D721Med (cell line): ENCODE data around the gene ZDHHC16.

Source experiments
- DNase-seq: peaks from one replicate; pipeline ENCODE4 v3.0.0; 2011; ENCODE audit warnings: low spot score; ENCODE audit not compliant: insufficient read length
- FAIRE-seq: peaks from 2 replicates; lab custom pipeline; 2011; peaks lifted over from hg19 to GRCh38; lab: Jason Lieb, UNC
- CTCF ChIP-seq: IDR thresholded peaks from 2 replicates; pipeline ENCODE4 v1.5.1; 2012; ENCODE audit warnings: mild to moderate bottlenecking, control low read depth; ENCODE audit not compliant: insufficient read depth; ENCODE audit errors: missing control alignments

The ZDHHC16 gene

GRCh38 chr10:97435211-97435610, 10.8 kb upstream of the ZDHHC16 start:
- no peak for TF ChIP-seq CTCF
- FAIRE-seq: no peak

DNA sequence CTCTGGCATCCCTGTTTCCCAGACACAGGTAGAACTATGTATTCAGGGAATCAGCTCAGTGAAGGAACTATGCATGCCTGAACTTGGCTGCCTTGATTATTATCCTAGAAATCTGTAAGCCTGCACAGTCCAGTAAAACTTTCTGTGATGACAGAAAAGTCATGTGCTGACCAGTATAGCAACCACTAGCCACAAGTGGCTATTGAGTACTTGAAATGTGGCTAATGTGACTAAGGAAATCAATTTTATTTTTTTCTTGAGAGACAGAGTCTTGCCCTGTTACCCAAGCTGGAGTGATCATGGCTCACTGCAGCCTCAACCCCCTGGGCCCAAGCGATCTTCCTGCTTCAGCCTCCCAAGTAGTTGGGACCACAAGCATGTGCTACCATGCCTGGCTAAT, 3.7 kb upstream of the ZDHHC16 start:
- no peak for TF ChIP-seq CTCF
- FAIRE-seq (no peak), DNase-seq (no peak)

More at GRCh38 chr10:97435211-97435610, 10.8 kb upstream of the ZDHHC16 start:
- no peak for DNase-seq

- DNase-seq (no peak), FAIRE-seq (no peak)
- no peak for TF ChIP-seq CTCF
Measured at GRCh38 chr10:97444212-97444611, 1.8 kb upstream of the ZDHHC16 start.

GRCh38 chr10:97445357-97445721, 636 bp upstream of the ZDHHC16 start:
- FAIRE-seq (no peak), DNase-seq (no peak)
- no peak for TF ChIP-seq CTCF

DNA sequence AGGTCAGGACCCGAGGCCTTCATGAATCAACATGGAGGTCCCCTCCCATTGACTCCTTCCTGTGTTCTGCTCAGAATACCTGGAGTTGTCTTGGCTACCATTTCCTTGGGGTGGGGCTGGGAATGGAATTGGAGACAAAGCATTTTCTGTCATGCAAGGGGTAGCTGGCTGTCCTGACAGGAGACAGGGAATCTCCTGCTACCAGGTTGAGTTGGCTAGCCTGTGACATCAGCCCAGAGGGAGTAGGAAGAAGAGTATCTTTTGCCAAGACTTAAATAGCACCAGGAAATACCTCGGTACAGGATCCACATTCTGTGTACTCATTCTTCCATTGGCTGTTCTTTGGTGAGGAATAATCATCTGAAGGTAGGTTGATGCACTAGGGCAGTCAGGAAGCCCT, 4.9 kb downstream of the ZDHHC16 start:
- FAIRE-seq (no peak), DNase-seq (no peak)
- no peak for TF ChIP-seq CTCF

DNA sequence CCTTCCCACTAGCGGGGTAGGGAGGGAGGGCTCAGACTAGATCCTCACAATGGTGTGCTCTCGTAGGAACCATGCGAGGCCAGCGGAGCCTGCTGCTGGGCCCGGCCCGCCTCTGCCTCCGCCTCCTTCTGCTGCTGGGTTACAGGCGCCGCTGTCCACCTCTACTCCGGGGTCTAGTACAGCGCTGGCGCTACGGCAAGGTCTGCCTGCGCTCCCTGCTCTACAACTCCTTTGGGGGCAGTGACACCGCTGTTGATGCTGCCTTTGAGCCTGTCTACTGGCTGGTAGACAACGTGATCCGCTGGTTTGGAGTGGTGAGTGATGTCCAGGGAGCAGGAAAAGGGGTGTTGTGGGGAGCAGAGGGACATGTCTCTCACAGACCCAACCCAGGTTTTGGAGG, 5.6 kb downstream of the ZDHHC16 start:
- DNase-seq (no peak), FAIRE-seq (no peak)
- no peak for TF ChIP-seq CTCF

- no peak for TF ChIP-seq CTCF
- FAIRE-seq: no peak
- DNase-seq: no peak
Measured at GRCh38 chr10:97452352-97452751, 6.4 kb downstream of the ZDHHC16 start.
